Coronary artery (tissue), 2 donors: ENCODE results near the gene IL2RA.

Source experiments
- DNase-seq: peaks from one replicate; pipeline ENCODE4 v3.0.0-alpha.2; 2017; ENCODE audit warnings: low spot score
- H3K27ac ChIP-seq, 2 donors: fragments of 200-600 bp; sonication (generic); one replicate each; pipeline ENCODE4 v1.5.1; 2016 to 2019
- H3K4me3 ChIP-seq: fragments of 200-600 bp; sonication (generic); 2 replicates; pipeline ENCODE4 v1.5.1; 2016; ENCODE audit warnings: mild to moderate bottlenecking, moderate library complexity
- CTCF ChIP-seq: fragments of 200-600 bp; sonication (generic); IDR thresholded peaks from one replicate; pipeline ENCODE4 v1.5.1; 2019; ENCODE audit warnings: antibody characterized with exemption

Gene IL2RA

GRCh38 chr10:6102128-6102527 is 40.0 kb upstream of the IL2RA start:
- no peak for TF ChIP-seq CTCF
- Histone ChIP-seq H3K4me3 (no peak overlapping the region), H3K27ac (no peak overlapping the region)
- DNase-seq, result no peak

GRCh38 chr10:6101181-6101580 is 39.0 kb upstream of the IL2RA start:
- Histone ChIP-seq H3K27ac (no peak overlapping the region), H3K4me3 (no peak overlapping the region)
- TF ChIP-seq CTCF, result no peak
- no peak for DNase-seq

- H3K4me3 ChIP-seq, result no peak overlapping the region
- H3K27ac ChIP-seq, result no peak overlapping the region
- DNase-seq, result no peak
- TF ChIP-seq CTCF, result no peak
Observed at GRCh38 chr10:6100370-6100769, 38.2 kb upstream of the IL2RA start.

- H3K4me3 ChIP-seq, result no peak overlapping the region
- no peak for TF ChIP-seq CTCF
- no peak for DNase-seq
- H3K27ac ChIP-seq, result no peak overlapping the region
Observed at GRCh38 chr10:6098156-6098555, 36.0 kb upstream of the IL2RA start.

- H3K27ac ChIP-seq, result no peak overlapping the region
- no peak overlapping the region for H3K4me3 ChIP-seq
- no peak for TF ChIP-seq CTCF
- DNase-seq, result no peak
Observed at GRCh38 chr10:6097063-6097462, 34.9 kb upstream of the IL2RA start.

- no peak overlapping the region for H3K27ac ChIP-seq
- TF ChIP-seq CTCF, result no peak
- DNase-seq, result no peak
- no peak overlapping the region for H3K4me3 ChIP-seq
Observed at GRCh38 chr10:6095810-6096570, 33.8 kb upstream of the IL2RA start.

- Histone ChIP-seq H3K4me3 (no peak overlapping the region), H3K27ac (no peak overlapping the region)
- no peak for DNase-seq
- no peak for TF ChIP-seq CTCF
Observed at GRCh38 chr10:6092731-6093130, 30.6 kb upstream of the IL2RA start.
